Measurements from ENCODE around the gene MACROD1.

MACROD1 gene

GRCh38 chr11:64072871-64073270 lies 93.0 kb downstream of the MACROD1 start:
- H3K4me1 ChIP-seq, result no peaks in the 10 kb centered on the region
- peaks cover 0 to 6% of the 10 kb centered on the region in 2 donors for H3K27me3 ChIP-seq
- DNase-seq, result no peak
- no peaks in the 10 kb centered on the region for H3K36me3 ChIP-seq
- intact Hi-C loops (cut with DNase I; ENCODE audit: low total_unique reads), result no loop called here
- no peak overlapping the region for H3K4me3 ChIP-seq
- no peaks in the 10 kb centered on the region for H3K9me3 ChIP-seq
- TF ChIP-seq CTCF (IDR thresholded peaks at IDR 0.05), result no peak
- H3K27ac ChIP-seq, result no peak overlapping the region

DNA sequence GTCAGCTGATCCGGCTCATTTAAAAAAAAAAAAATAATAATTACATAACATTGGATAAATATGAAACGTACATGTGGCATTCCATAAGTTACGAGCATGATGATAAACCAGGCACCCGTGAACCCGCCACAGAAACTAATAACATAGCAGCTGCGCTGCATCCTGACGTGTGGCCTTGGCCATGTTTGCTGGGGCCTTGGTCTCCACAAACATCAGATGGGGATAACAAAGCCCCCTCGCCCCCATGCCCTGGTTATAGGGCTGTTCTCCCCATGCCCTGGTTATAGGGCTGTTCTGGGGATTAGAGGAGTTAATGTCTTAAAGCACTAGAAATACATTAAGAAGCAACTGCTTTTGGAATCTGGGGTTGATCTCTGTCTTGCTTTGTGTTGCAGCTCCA lies 93.5 kb downstream of the MACROD1 start:
- DNase-seq, result no peak
- intact Hi-C loops (cut with DNase I; ENCODE audit: low total_unique reads), result no loop called here
- Histone ChIP-seq H3K27ac (no peak overlapping the region), H3K9me3 (no peaks in the 10 kb centered on the region), H3K4me3 (no peak overlapping the region), H3K4me1 (no peaks in the 10 kb centered on the region), H3K27me3 (peaks cover 0 to 10% of the 10 kb centered on the region in 2 donors), H3K36me3 (no peaks in the 10 kb centered on the region)
- no peak for TF ChIP-seq CTCF (IDR thresholded peaks at IDR 0.05)

GRCh38 chr11:64071849-64072248 lies 94.1 kb downstream of the MACROD1 start:
- Histone ChIP-seq H3K27me3 (peaks cover 0 to 15% of the 10 kb centered on the region in 2 donors), H3K4me1 (no peaks in the 10 kb centered on the region), H3K27ac (no peak overlapping the region), H3K4me3 (no peak overlapping the region), H3K36me3 (no peaks in the 10 kb centered on the region), H3K9me3 (no peaks in the 10 kb centered on the region)
- no peak for TF ChIP-seq CTCF (IDR thresholded peaks at IDR 0.05)
- intact Hi-C loops (cut with DNase I; ENCODE audit: low total_unique reads), result no loop called here
- DNase-seq, result no peak

DNA sequence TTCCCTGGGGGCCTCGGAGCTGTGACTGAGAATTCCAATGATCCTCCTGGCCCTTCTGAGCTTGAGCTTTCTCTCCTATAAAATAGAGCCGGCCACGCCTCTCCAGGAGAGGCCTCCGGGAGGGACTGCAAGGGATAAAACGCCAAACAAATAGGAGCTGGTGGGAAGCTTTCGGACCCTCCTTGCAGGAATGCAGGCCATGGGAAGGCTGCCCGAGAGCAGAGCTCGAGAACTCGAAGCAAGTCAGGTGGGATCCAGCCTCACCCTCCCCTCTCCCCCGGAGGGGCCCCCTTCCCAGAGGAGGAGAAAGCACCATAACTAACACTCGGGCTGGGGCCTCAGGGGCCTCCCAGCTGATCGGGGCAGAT lies 95.6 kb downstream of the MACROD1 start:
- Histone ChIP-seq H3K4me3 (no peak overlapping the region), H3K4me1 (no peaks in the 10 kb centered on the region), H3K27me3 (peaks cover 0 to 17% of the 10 kb centered on the region in 2 donors), H3K9me3 (no peaks in the 10 kb centered on the region), H3K27ac (no peak overlapping the region), H3K36me3 (no peaks in the 10 kb centered on the region)
- intact Hi-C loops (cut with DNase I; ENCODE audit: low total_unique reads), result no loop called here
- TF ChIP-seq CTCF (IDR thresholded peaks at IDR 0.05), result no peak
- DNase-seq, result no peak

DNA sequence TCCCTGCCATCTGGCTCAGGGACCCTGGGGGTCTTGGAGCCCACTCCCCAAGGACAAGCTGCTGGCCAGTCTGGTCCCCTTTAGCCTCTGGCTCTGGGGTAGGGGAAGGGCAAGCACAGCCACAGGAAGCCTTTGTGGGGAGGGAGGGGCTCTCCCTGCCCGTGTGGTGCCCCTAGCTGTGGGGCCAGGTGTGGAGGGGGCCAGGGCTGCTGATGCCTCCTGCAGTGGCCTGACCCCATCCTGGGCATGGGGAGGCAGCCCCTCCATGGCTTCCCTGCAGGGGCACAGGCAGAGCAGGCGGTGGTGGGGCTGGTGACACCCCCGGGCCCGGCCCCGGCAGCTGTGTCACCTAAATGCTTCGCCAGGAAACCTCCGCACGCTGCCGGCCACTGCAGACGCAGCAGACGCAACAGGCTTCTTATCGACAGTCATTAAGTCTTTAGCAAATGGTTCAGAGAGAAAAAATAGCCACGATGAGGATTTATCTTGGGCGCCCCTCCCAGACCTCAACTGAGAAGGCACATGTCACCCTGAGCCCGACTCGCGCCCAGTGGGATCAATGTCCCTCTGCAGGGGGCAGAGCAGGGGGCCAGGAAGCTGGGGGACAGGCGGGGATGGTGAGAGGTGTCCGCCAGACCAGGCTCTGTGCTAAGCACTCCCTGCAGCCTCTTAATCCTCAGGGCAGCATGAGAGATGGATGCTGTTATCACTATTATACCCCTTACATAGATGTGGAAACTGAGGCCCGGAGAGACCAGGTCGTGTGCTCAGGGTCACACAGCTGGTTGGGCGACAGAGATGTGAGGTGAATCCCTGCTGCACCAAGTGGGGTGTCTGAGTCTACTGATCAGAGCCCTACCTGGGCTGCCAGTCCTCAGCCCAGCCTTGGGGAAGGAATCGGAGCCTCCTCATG lies 96.3 kb downstream of the MACROD1 start:
- no peak for TF ChIP-seq CTCF (IDR thresholded peaks at IDR 0.05)
- Histone ChIP-seq H3K27me3 (peaks cover 0 to 23% of the 10 kb centered on the region in 2 donors), H3K36me3 (no peaks in the 10 kb centered on the region), H3K4me1 (no peaks in the 10 kb centered on the region), H3K9me3 (no peaks in the 10 kb centered on the region), H3K27ac (no peak overlapping the region), H3K4me3 (no peak overlapping the region)
- DNase-seq, result no peak
- intact Hi-C loops (cut with DNase I; ENCODE audit: low total_unique reads), result no loop called here

Data from tibial artery (tissue), 4 donors.